ENCODE results near the gene BCAP29. TPM values are rescaled to one million over a fixed set of nuclear protein-coding genes. Genes with fewer than 3 reads are reported as not detected.

Gene BCAP29
- total RNA-seq, 2 donors from 2014 or later: 141 to 271 TPM

- Histone ChIP-seq H3K27me3 (replicated peaks; ENCODE audit: insufficient read depth) (no peaks in the 10 kb centered on the region), H3K9me3 (no peaks in the 10 kb centered on the region), H3K4me3 (no peak overlapping the region), H3K36me3 (no peaks in the 10 kb centered on the region), H3K4me1 (ENCODE audit: control insufficient read depth in 1 of 2, low read depth in 2 of 2) (peaks cover 20 to 47% of the 10 kb centered on the region in 2 donors), H3K27ac (no peak overlapping the region)
- DNase-seq (ENCODE audit: low spot score): no peak
- ATAC-seq (ENCODE audit: insufficient number of reproducible peaks, low FRiP score, low read depth): no peak
- no peak for TF ChIP-seq CTCF (IDR thresholded peaks at IDR 0.05)
Observed at GRCh38 chr7:107599262-107599661, 19.2 kb downstream of the BCAP29 start.

- no peaks in the 10 kb centered on the region for H3K27me3 ChIP-seq (replicated peaks; ENCODE audit: insufficient read depth)
Observed at GRCh38 chr7:107600816-107601215, 20.8 kb downstream of the BCAP29 start.

GRCh38 chr7:107605218-107605815 is 25.3 kb downstream of the BCAP29 start:
- TF ChIP-seq CTCF (IDR thresholded peaks at IDR 0.05): no peak
- H3K4me3 ChIP-seq: no peak overlapping the region
- no peaks in the 10 kb centered on the region for H3K36me3 ChIP-seq
- no peaks in the 10 kb centered on the region for H3K27me3 ChIP-seq (replicated peaks; ENCODE audit: insufficient read depth)
- peaks cover 8 to 27% of the 10 kb centered on the region in 2 donors for H3K4me1 ChIP-seq (ENCODE audit: control insufficient read depth in 1 of 2, low read depth in 2 of 2)
- ATAC-seq (ENCODE audit: insufficient number of reproducible peaks, low FRiP score, low read depth) (no peak), DNase-seq (ENCODE audit: low spot score) (no peak)
- no peak overlapping the region for H3K27ac ChIP-seq
- no peaks in the 10 kb centered on the region for H3K9me3 ChIP-seq

More at GRCh38 chr7:107600816-107601215, 20.8 kb downstream of the BCAP29 start:
- DNase-seq (ENCODE audit: low spot score) (no peak), ATAC-seq (ENCODE audit: insufficient number of reproducible peaks, low FRiP score, low read depth) (no peak)
- Histone ChIP-seq H3K27ac (peak overlapping the region; percentile 13 to 45), H3K4me1 (ENCODE audit: control insufficient read depth in 1 of 2, low read depth in 2 of 2) (peaks cover 10 to 34% of the 10 kb centered on the region in 2 donors), H3K36me3 (no peaks in the 10 kb centered on the region), H3K4me3 (no peak overlapping the region), H3K9me3 (no peaks in the 10 kb centered on the region)
- no peak for TF ChIP-seq CTCF (IDR thresholded peaks at IDR 0.05)

- no peaks in the 10 kb centered on the region for H3K9me3 ChIP-seq
- H3K4me3 ChIP-seq: no peak overlapping the region
- peaks cover 10 to 20% of the 10 kb centered on the region in 2 donors for H3K4me1 ChIP-seq (ENCODE audit: control insufficient read depth in 1 of 2, low read depth in 2 of 2)
- H3K27me3 ChIP-seq (replicated peaks; ENCODE audit: insufficient read depth): no peaks in the 10 kb centered on the region
- H3K36me3 ChIP-seq: no peaks in the 10 kb centered on the region
- H3K27ac ChIP-seq: no peak overlapping the region
- ATAC-seq (ENCODE audit: insufficient number of reproducible peaks, low FRiP score, low read depth): no peak
- no peak for TF ChIP-seq CTCF (IDR thresholded peaks at IDR 0.05)
- DNase-seq (ENCODE audit: low spot score): no peak
Observed at GRCh38 chr7:107606303-107606702, 26.3 kb downstream of the BCAP29 start.

- no peak overlapping the region for H3K4me3 ChIP-seq
- TF ChIP-seq CTCF (IDR thresholded peaks at IDR 0.05): no peak
- peaks cover 10 to 20% of the 10 kb centered on the region in 2 donors for H3K4me1 ChIP-seq (ENCODE audit: control insufficient read depth in 1 of 2, low read depth in 2 of 2)
- DNase-seq (ENCODE audit: low spot score) (no peak), ATAC-seq (ENCODE audit: insufficient number of reproducible peaks, low FRiP score, low read depth) (peak; percentile 77)
- H3K36me3 ChIP-seq: peaks cover 15% of the 10 kb centered on the region
- H3K27ac ChIP-seq: peak overlapping the region; percentile 37 to 56
- H3K9me3 ChIP-seq: no peaks in the 10 kb centered on the region
- no peaks in the 10 kb centered on the region for H3K27me3 ChIP-seq (replicated peaks; ENCODE audit: insufficient read depth)
Observed at GRCh38 chr7:107609811-107610261, 29.8 kb downstream of the BCAP29 start.

Measured in thoracic aorta (tissue), 2 donors.